GM18907 (cell line): Measurements from ENCODE around the gene HIBCH.

Source experiments
- ATAC-seq: cut with Tn5 transposase; IDR thresholded peaks from one replicate; pipeline ENCODE4 v1.9.1; 2021; ENCODE audit warnings: mild to moderate bottlenecking, moderate library complexity; ENCODE audit not compliant: unreplicated experiment

The HIBCH gene

GRCh38 chr2:190165491-190165890 is 154.1 kb downstream of the HIBCH start:
- ATAC-seq: no peak

DNA sequence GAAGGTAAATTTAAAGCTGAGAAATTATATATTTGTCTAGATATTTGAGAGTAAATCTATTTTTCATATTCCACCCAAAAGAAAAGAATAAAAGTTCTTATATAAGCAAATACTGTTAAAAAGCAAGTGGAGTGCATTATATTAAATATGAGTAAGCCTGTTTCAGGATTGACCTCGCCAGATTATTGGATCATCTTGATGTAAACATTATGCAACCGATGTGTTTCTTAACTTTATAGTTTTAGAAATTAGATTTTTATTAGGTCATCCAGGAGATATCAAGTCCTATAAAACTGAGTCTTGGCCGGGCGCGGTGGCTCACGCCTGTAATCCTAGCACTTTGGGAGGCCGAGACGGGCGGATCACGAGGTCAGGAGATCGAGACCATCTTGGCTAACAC is 156.8 kb downstream of the HIBCH start:
- ATAC-seq: no peak

GRCh38 chr2:190159453-190159852 is 160.2 kb downstream of the HIBCH start:
- no peak for ATAC-seq

GRCh38 chr2:190158798-190159434 is 160.7 kb downstream of the HIBCH start:
- no peak for ATAC-seq

DNA sequence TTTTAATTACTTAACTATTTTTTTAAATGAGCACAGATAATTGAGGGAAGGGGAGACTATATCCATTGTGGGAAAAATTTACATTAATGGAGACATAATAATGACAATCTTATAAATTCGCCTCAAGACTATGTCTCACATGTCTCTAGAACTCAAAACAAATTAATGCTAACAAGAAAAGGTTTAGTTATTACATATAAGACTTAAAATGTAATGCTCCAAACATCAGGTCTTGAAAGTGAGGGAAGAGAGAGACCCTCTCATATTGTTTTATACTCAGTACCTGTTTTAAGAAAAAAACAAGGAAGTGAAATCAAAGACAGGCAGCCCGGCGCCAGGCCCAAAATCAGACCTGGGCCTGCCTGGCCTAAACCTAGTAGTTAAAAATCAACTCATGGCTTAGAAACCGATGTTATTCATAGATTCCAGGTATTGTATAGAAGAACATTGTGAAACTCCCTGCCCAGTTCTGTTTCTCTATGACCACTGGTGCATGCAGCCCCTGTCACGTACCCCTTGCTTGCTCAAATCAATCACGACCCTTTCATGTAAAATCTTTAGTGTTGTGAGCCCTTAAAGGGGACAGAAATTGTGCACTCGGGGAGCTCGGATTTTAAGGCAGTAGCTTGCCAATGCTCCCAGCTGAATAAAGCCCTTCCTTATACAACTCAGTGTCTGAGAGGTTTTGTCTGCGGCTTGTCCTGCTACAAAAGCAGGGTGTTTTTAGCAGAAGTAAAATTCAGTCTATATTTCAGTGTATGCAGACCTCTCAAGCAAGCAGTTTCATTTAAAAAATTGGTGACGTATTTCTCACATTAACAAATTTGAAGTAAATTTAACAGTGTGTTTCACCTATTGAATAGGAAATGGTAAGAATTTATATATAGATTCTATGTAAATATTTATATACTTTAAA is 161.8 kb downstream of the HIBCH start:
- peak; percentile 48 for ATAC-seq

DNA sequence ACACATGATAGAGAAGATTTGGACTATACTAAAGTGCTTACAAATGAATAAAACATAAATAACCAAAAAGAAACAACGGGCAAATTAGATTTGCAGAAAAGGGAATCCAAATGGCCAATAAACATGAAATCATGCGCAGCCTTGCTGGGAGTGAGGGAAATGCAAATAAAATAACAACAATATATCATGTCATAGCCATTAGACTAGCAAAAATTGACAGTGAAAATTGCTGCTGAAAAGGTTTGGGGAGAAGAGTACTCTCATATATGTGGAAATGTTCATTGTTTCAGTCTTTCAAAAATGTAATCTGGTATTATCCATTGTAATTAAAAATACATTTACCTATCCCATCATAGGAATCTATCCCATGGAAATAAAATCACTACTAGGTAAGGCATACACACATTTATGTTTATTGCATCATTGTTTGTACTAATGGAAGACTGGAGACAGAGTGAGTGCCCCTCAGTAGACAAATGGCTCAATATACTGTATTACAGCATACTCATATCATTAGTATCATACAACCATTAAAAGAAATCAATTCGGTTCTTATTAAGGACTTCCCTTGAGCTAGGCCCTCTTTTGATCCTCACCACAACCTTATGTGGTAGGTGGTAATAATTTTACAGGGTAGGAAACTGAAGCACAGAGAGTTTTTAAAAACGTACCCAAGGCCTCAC is 163.0 kb downstream of the HIBCH start:
- peak; percentile 41 for ATAC-seq
